Activated CD8-positive, alpha-beta memory T cell treated with anti-CD3 and anti-CD28 coated beads for 24 hours (primary cell): Measurements from ENCODE around the gene CTDNEP1.
"Not testable (repeated sequence)": the region's sequence is repeated elsewhere in the genome, so short reads cannot be mapped to it uniquely, and the experiment has no call there.

Experiments used
- DNase-seq: peaks from one replicate; pipeline ENCODE4 v3.0.0-alpha.2; 2020

The CTDNEP1 gene

GRCh38 chr17:7243838-7244237, 7.7 kb downstream of the CTDNEP1 start:
- DNase-seq: not testable (repeated sequence)

GRCh38 chr17:7243453-7243729, 8.1 kb downstream of the CTDNEP1 start:
- no peak for DNase-seq

- peak; percentile 96 for DNase-seq
Measured at GRCh38 chr17:7242717-7243452, 8.6 kb downstream of the CTDNEP1 start.

GRCh38 chr17:7241783-7242716, 9.5 kb downstream of the CTDNEP1 start, which contains the start of gene GABARAP:
Gene GABARAP (minus strand): TSS chr17:7242449. CDS start chr17:7242330, 119 bp downstream.
- peak; percentile 99 for DNase-seq

- no peak for DNase-seq
Measured at GRCh38 chr17:7241090-7241733, 10.3 kb downstream of the CTDNEP1 start.

GRCh38 chr17:7240375-7240774, 11.2 kb downstream of the CTDNEP1 start:
- no peak for DNase-seq

GRCh38 chr17:7239091-7240027, 12.2 kb downstream of the CTDNEP1 start, which contains the start of gene PHF23:
Gene PHF23 (minus strand): TSS chr17:7239457. CDS start chr17:7239279, 178 bp downstream.
- DNase-seq: peak; percentile 97

- peak; percentile 78 for DNase-seq
Measured at GRCh38 chr17:7238420-7239090, 13.0 kb downstream of the CTDNEP1 start.

GRCh38 chr17:7237761-7238419, 13.6 kb downstream of the CTDNEP1 start:
- peak; percentile 92 for DNase-seq

- DNase-seq: no peak
Measured at GRCh38 chr17:7237266-7237760, 14.2 kb downstream of the CTDNEP1 start.

- DNase-seq: no peak
Measured at GRCh38 chr17:7236808-7237207, 14.7 kb downstream of the CTDNEP1 start.

GRCh38 chr17:7235693-7236665, 15.6 kb downstream of the CTDNEP1 start:
- DNase-seq: no peak

- DNase-seq: peak; percentile 97
Measured at GRCh38 chr17:7234083-7234951, 17.2 kb downstream of the CTDNEP1 start, which contains the start of gene DVL2. Gene DVL2 (minus strand): TSS chr17:7234517. CDS start chr17:7234262, 255 bp downstream.

GRCh38 chr17:7233701-7234082, 17.8 kb downstream of the CTDNEP1 start:
- DNase-seq: no peak

GRCh38 chr17:7232114-7232513, 19.4 kb downstream of the CTDNEP1 start:
- DNase-seq: no peak

GRCh38 chr17:7229504-7229903, 22.0 kb downstream of the CTDNEP1 start:
- DNase-seq: no peak

- no peak for DNase-seq
Measured at GRCh38 chr17:7228920-7229319, 22.6 kb downstream of the CTDNEP1 start.
